ENCODE data around the gene NPY4R2.
"Not testable (repeated sequence)": the region's sequence is repeated elsewhere in the genome, so short reads cannot be mapped to it uniquely, and the experiment has no call there.

- TF ChIP-seq SP1 (CRISPR knock-in tag; conservative IDR thresholded peaks at IDR 0.05); CREM (CRISPR knock-in tag; IDR thresholded peaks at IDR 0.05); ZMAT4 (CRISPR knock-in tag; IDR thresholded peaks at IDR 0.05); CTCF (IDR thresholded peaks at IDR 0.05); TCF7 (CRISPR knock-in tag; IDR thresholded peaks at IDR 0.05; ENCODE audit: low read depth); ZBTB21 (CRISPR knock-in tag; IDR thresholded peaks at IDR 0.05; ENCODE audit: borderline replicate concordance); ATF1 (CRISPR knock-in tag; IDR thresholded peaks at IDR 0.05): not testable (repeated sequence)
- TF ChIP-seq, protein P1, sequence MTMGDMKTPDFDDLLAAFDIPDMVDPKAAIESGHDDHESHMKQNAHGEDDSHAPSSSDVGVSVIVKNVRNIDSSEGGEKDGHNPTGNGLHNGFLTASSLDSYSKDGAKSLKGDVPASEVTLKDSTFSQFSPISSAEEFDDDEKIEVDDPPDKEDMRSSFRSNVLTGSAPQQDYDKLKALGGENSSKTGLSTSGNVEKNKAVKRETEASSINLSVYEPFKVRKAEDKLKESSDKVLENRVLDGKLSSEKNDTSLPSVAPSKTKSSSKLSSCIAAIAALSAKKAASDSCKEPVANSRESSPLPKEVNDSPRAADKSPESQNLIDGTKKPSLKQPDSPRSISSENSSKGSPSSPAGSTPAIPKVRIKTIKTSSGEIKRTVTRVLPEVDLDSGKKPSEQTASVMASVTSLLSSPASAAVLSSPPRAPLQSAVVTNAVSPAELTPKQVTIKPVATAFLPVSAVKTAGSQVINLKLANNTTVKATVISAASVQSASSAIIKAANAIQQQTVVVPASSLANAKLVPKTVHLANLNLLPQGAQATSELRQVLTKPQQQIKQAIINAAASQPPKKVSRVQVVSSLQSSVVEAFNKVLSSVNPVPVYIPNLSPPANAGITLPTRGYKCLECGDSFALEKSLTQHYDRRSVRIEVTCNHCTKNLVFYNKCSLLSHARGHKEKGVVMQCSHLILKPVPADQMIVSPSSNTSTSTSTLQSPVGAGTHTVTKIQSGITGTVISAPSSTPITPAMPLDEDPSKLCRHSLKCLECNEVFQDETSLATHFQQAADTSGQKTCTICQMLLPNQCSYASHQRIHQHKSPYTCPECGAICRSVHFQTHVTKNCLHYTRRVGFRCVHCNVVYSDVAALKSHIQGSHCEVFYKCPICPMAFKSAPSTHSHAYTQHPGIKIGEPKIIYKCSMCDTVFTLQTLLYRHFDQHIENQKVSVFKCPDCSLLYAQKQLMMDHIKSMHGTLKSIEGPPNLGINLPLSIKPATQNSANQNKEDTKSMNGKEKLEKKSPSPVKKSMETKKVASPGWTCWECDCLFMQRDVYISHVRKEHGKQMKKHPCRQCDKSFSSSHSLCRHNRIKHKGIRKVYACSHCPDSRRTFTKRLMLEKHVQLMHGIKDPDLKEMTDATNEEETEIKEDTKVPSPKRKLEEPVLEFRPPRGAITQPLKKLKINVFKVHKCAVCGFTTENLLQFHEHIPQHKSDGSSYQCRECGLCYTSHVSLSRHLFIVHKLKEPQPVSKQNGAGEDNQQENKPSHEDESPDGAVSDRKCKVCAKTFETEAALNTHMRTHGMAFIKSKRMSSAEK (CRISPR knock-in tag; IDR thresholded peaks at IDR 0.05; ENCODE audit: borderline replicate concordance), result not testable (repeated sequence)
Measured at GRCh38 chr10:47909333-47909732, 9.1 kb upstream of the NPY4R2 start.

Data from WTC11 (cell line).